Activated naive CD8-positive, alpha-beta T cell (primary cell): ENCODE measurements around the gene MEFV.

Experiments
- H3K27ac Mint-ChIP-seq: one replicate; pipeline ENCODE4 v1.8.0; 2021; ENCODE audit warnings: mixed read lengths
- H3K27me3 Mint-ChIP-seq: one replicate; pipeline ENCODE4 v1.8.0; 2021; ENCODE audit warnings: mixed read lengths
- H3K36me3 Mint-ChIP-seq: one replicate; pipeline ENCODE4 v1.8.0; 2021; ENCODE audit warnings: mixed read lengths
- H3K4me1 Mint-ChIP-seq: one replicate; pipeline ENCODE4 v1.8.0; 2021; ENCODE audit warnings: low read depth, mixed read lengths
- H3K4me3 Mint-ChIP-seq: one replicate; pipeline ENCODE4 v1.8.0; 2021; ENCODE audit warnings: mild to moderate bottlenecking, mixed read lengths
- H3K9me3 Mint-ChIP-seq: one replicate; pipeline ENCODE4 v1.8.0; 2021; ENCODE audit warnings: low read depth, mixed read lengths

The MEFV gene

DNA sequence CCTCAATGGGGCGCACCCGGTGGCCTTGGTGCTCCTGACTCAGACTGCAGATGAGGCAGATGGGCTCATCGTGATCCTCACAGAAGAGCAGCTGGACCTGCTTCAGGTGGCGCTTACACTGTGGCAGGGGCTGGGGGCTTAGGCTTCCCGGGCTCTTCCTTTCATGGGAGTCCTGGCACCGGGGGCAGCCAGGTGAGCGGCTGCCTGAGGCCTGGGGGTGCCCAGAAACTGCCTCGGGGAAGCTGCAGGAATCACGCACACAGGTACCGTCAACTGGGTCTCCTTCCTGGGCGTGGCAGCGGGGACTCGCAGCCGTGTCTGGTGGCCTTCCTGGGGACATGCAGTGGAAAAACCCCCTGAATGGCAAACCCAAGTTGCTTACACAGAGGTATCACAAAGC lies 7.0 kb downstream of the MEFV start:
- Mint-ChIP-seq H3K27ac (no peak overlapping the region), H3K27me3 (no peaks in the 10 kb centered on the region), H3K4me1 (no peaks in the 10 kb centered on the region)

GRCh38 chr16:3249020-3249419 lies 7.4 kb downstream of the MEFV start:
- no peak overlapping the region for H3K4me3 Mint-ChIP-seq
- no peak overlapping the region for H3K27ac Mint-ChIP-seq
- no peaks in the 10 kb centered on the region for H3K36me3 Mint-ChIP-seq
- no peaks in the 10 kb centered on the region for H3K9me3 Mint-ChIP-seq
- peaks cover 1% of the 10 kb centered on the region for H3K27me3 Mint-ChIP-seq
- peaks cover 1% of the 10 kb centered on the region for H3K4me1 Mint-ChIP-seq

More for the DNA sequence above, 7.0 kb downstream of the MEFV start:
- Mint-ChIP-seq H3K9me3 (no peaks in the 10 kb centered on the region), H3K4me3 (no peak overlapping the region), H3K36me3 (no peaks in the 10 kb centered on the region)

DNA sequence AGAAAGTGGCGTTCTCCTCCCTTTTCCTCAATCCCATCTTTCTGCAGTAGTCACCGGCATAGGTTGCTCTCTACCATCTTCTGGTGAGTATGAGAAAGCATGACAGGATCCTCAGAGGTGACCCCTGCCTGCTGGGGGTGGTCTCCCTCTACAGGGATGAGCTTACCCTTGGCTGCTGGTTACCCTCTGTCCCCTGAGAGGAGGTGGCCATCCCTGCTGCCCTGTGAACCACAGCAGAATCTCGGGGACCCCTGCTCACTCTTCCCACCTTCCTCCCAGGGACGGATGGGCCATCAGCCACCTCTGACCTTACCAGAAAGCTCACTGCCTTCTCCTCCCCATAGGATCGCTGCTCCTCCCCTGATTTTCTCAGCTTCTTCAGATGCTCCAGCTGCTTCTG lies 7.8 kb downstream of the MEFV start:
- peaks cover 2% of the 10 kb centered on the region for H3K27me3 Mint-ChIP-seq
- no peak overlapping the region for H3K4me3 Mint-ChIP-seq
- no peaks in the 10 kb centered on the region for H3K9me3 Mint-ChIP-seq
- no peaks in the 10 kb centered on the region for H3K36me3 Mint-ChIP-seq
- H3K27ac Mint-ChIP-seq, result no peak overlapping the region
- peaks cover 2% of the 10 kb centered on the region for H3K4me1 Mint-ChIP-seq

DNA sequence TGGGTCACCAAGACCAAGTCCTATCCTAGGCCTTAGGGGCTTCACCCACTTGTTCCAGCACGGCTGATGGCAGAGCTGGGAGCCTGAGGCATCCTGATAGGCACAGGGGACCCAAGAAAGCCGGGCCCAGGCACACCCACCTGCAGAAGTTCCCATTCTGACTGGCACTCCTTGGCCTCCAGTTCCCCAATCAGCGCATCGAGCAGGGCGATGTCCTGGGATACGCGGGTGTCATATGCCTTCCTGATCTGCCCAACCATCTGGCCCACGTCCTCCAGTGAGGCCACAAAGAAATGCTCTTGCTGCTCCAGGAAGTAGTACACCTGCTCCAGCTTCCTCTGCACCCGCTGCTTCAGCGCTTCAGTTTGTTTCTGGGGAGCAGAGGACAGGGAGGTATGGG lies 9.6 kb downstream of the MEFV start:
- Mint-ChIP-seq H3K27ac (no peak overlapping the region), H3K9me3 (no peaks in the 10 kb centered on the region), H3K4me3 (no peak overlapping the region), H3K36me3 (no peaks in the 10 kb centered on the region), H3K27me3 (peaks cover 2% of the 10 kb centered on the region), H3K4me1 (peaks cover 2% of the 10 kb centered on the region)

DNA sequence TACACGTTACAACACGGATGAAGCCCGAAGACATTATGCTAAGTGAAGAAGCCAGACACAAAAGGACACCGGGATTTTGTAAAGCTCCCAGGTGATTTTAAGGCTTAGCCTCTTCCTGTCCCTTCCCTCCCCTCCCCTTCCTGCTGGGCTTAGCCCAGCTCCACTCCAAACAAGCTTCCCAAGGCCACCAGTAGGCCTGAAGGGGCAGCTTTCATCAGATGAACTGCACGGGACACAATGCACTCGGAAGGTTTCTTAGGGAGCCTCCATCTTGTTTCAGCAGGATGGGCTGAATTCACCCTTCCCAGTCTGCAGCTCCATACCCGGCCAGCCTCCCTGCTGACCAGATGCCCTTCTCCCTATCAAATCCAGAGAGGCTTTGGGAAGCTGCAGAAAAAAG lies 10.4 kb downstream of the MEFV start:
- H3K27ac Mint-ChIP-seq, result no peak overlapping the region

GRCh38 chr16:3243882-3244281 lies 12.6 kb downstream of the MEFV start:
- Mint-ChIP-seq H3K4me3 (no peak overlapping the region), H3K27ac (no peak overlapping the region), H3K27me3 (peaks cover 2% of the 10 kb centered on the region)

More for the DNA sequence above, 10.4 kb downstream of the MEFV start:
- no peak overlapping the region for H3K4me3 Mint-ChIP-seq
- H3K9me3 Mint-ChIP-seq, result no peaks in the 10 kb centered on the region
- no peaks in the 10 kb centered on the region for H3K36me3 Mint-ChIP-seq
- peaks cover 2% of the 10 kb centered on the region for H3K4me1 Mint-ChIP-seq
- H3K27me3 Mint-ChIP-seq, result peaks cover 2% of the 10 kb centered on the region

GRCh38 chr16:3242709-3243108 lies 13.7 kb downstream of the MEFV start:
- Mint-ChIP-seq H3K36me3 (no peaks in the 10 kb centered on the region), H3K9me3 (no peaks in the 10 kb centered on the region), H3K4me1 (peaks cover 2% of the 10 kb centered on the region), H3K27me3 (peaks cover 2% of the 10 kb centered on the region), H3K27ac (no peak overlapping the region), H3K4me3 (no peak overlapping the region)

More at GRCh38 chr16:3243882-3244281, 12.6 kb downstream of the MEFV start:
- Mint-ChIP-seq H3K9me3 (no peaks in the 10 kb centered on the region), H3K36me3 (no peaks in the 10 kb centered on the region), H3K4me1 (peaks cover 2% of the 10 kb centered on the region)

GRCh38 chr16:3241761-3242160 lies 14.7 kb downstream of the MEFV start:
- peaks cover 2% of the 10 kb centered on the region for H3K4me1 Mint-ChIP-seq
- peaks cover 2% of the 10 kb centered on the region for H3K27me3 Mint-ChIP-seq
- no peaks in the 10 kb centered on the region for H3K9me3 Mint-ChIP-seq
- no peak overlapping the region for H3K27ac Mint-ChIP-seq
- no peaks in the 10 kb centered on the region for H3K36me3 Mint-ChIP-seq
- H3K4me3 Mint-ChIP-seq, result no peak overlapping the region

DNA sequence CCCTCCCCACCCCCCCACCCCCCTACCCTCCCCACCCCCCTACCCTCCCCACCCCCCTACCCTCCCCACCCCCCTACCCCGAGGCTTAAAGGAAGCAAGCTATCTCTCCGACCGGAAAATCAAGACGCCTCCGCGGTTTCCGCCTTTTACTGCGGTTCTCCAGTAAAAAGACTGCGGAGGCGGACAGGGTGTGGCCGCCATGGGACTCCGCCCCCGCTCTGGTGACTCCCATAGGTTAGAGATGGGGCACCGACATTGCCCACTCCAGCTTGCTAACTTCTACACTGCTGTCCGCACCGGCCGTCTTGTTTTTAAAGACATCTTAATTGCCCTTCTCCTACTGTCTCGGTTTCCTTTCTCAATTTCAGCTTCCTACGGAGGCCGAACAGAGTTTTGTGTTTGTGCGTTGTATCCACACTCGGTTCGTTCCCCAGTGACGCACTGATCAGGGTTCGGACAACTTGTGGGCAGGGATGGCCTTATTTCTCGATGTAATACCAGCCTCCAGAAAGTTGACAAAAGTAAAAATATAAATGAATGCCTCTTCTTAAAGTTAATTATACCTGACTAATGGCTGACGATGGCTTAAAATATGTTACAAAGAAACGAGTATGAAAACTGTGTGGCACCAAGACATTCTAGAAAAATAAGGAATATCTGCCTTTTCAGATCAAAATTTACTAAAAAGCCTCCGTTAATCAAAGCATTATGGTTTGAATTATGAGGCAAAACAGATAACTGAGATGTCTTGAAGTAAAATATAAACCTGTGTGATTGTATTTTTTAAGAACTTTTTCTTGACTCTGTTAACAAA lies 20.4 kb downstream of the MEFV start:
- peaks cover 31% of the 10 kb centered on the region for H3K4me1 Mint-ChIP-seq
- no peaks in the 10 kb centered on the region for H3K27me3 Mint-ChIP-seq
- peak overlapping the region; percentile 80 for H3K4me3 Mint-ChIP-seq
- peaks cover 21% of the 10 kb centered on the region for H3K36me3 Mint-ChIP-seq
- H3K27ac Mint-ChIP-seq, result peak overlapping the region; percentile 67
- no peaks in the 10 kb centered on the region for H3K9me3 Mint-ChIP-seq

- Mint-ChIP-seq H3K4me1 (peaks cover 33% of the 10 kb centered on the region), H3K27me3 (no peaks in the 10 kb centered on the region), H3K27ac (peak within 1 kb of the TSS; percentile 93), H3K4me3 (peak within 1 kb of the TSS; percentile 94), H3K9me3 (peaks cover 3% of the 10 kb centered on the region), H3K36me3 (peaks cover 31% of the 10 kb centered on the region)
Observed at GRCh38 chr16:3234857-3235561, 21.4 kb downstream of the MEFV start, which contains the start of gene ZNF200. Gene ZNF200 (minus strand): TSS chr16:3235158. CDS start chr16:3233755, 1,403 bp downstream.

DNA sequence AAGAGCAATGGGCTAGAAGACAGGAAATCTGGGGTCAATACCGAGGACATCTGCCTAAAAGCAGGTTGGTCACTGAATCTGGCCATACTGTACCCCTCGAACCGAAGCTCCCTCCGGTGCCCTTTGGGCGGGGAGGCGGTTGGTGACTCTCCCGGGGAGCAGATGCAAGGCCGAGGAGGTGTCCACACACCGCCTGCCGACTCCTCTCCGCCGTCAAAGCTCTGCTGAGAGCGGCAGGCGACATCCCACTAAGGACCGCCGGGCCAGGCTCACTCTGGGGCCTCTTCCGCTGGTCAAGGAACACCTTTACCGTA lies 21.9 kb downstream of the MEFV start:
- Mint-ChIP-seq H3K4me3 (peak overlapping the region; percentile 94), H3K36me3 (peaks cover 32% of the 10 kb centered on the region), H3K4me1 (peaks cover 33% of the 10 kb centered on the region), H3K27me3 (no peaks in the 10 kb centered on the region), H3K9me3 (peaks cover 4% of the 10 kb centered on the region), H3K27ac (peak overlapping the region; percentile 93)

DNA sequence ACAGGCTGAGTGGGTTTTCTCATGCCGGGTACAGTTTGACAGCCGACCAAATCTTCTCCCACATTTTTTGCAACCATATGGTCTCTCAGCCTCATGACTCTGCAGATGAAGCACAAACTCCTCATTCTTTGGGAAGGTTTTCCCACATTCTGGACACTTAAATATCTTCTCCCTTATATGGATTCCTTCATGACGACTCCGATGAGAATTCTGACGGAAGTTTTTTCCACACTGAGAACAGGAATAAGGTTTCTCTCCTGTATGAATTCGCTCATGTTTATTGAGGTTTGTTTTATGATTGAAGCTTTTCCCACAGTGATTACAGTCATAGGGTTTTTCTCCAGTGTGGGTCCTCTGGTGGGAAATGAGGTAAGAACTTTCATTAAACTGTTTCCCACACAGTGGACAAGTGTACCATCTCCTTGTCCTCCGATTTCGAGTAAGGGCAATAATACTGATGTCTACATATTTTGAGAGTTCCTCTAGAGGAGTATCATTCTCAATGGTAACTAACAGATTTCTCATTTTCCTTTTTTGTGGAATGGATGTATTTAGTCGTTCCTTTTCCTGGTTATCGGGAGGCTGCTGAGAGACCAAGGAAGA lies 32.4 kb downstream of the MEFV start:
- Mint-ChIP-seq H3K27ac (no peak overlapping the region), H3K4me1 (no peaks in the 10 kb centered on the region), H3K4me3 (no peak overlapping the region), H3K9me3 (peaks cover 20% of the 10 kb centered on the region), H3K27me3 (no peaks in the 10 kb centered on the region), H3K36me3 (peaks cover 47% of the 10 kb centered on the region)

DNA sequence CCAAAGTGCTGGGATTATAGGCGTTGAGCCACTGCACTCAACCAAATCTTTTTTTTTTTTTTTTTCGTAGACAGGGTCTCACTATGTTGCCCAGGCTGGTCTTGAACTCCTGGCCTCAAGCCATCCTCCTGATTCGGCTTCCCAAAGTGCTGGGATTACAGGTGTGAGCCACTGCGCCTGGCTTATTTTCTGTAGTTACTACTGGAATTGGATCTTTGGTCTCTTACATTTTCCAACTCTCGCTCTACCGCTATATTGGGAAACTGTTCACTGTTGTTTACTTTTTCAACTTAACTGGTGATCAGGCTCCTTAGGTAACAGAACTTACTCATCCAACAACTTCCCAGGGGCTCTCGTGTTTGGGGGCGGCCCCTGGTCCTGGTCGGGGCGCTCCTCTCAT lies 35.6 kb downstream of the MEFV start:
- peaks cover 35% of the 10 kb centered on the region for H3K36me3 Mint-ChIP-seq
- peaks cover 17% of the 10 kb centered on the region for H3K4me1 Mint-ChIP-seq

GRCh38 chr16:3216263-3216640 lies 40.2 kb downstream of the MEFV start:
- peak overlapping the region; percentile 41 for H3K4me3 Mint-ChIP-seq

More for the DNA sequence above, 35.6 kb downstream of the MEFV start:
- Mint-ChIP-seq H3K4me3 (no peak overlapping the region), H3K27ac (no peak overlapping the region), H3K27me3 (no peaks in the 10 kb centered on the region), H3K9me3 (peaks cover 28% of the 10 kb centered on the region)

DNA sequence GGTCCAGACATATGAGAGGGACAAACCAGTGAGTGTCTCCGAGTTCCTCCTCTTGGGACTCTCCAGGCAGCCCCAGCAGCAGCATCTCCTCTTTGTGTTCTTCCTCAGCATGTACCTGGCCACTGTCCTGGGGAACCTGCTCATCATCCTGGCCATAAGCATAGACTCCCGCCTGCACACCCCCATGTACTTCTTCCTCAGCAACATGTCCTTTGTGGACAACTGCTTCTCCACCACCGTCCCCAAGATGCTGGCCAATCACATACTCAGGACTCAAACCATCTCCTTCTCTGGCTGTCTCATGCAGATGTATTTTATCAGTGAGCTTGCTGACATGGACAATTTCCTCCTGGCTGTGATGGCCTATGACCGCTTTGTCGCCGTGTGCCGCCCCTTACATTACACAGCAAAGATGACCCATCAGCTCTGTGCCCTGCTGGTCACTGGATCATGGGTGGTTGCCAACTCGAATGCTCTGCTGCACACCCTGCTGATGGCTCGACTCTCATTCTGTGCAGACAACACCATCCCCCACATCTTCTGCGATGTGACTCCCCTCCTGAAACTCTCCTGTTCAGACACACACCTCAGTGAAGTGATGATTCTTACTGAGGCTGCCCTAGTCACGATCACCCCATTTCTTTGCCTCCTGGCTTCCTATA lies 40.7 kb downstream of the MEFV start:
- Mint-ChIP-seq H3K4me3 (peak overlapping the region; percentile 41), H3K36me3 (peaks cover 16% of the 10 kb centered on the region), H3K4me1 (peaks cover 44% of the 10 kb centered on the region), H3K27ac (peak overlapping the region; percentile 98), H3K9me3 (peaks cover 15% of the 10 kb centered on the region), H3K27me3 (no peaks in the 10 kb centered on the region)

More at GRCh38 chr16:3216263-3216640, 40.2 kb downstream of the MEFV start:
- H3K27ac Mint-ChIP-seq, result peak overlapping the region; percentile 98
- peaks cover 15% of the 10 kb centered on the region for H3K9me3 Mint-ChIP-seq
- H3K36me3 Mint-ChIP-seq, result peaks cover 16% of the 10 kb centered on the region
- H3K4me1 Mint-ChIP-seq, result peaks cover 44% of the 10 kb centered on the region
- H3K27me3 Mint-ChIP-seq, result no peaks in the 10 kb centered on the region
